Sigmoid colon (tissue), 7 donors: ENCODE measurements around the gene OSGEPL1. TPM values are rescaled to one million over a fixed set of nuclear protein-coding genes. Genes with fewer than 3 reads are reported as not detected.

Experiments used
- DNase-seq: peaks from one replicate; pipeline ENCODE4 v3.0.0-alpha.2; 2019
- H3K27ac ChIP-seq, 4 donors: fragments of 200-600 bp; sonication (generic); one replicate each; pipeline ENCODE4 v1.5.1; 2016 to 2019; ENCODE audit warnings: mild to moderate bottlenecking in 1 of 4
- H3K27me3 ChIP-seq, 3 donors: fragments of 200-600 bp; sonication (generic); one replicate each; pipeline ENCODE4 v1.5.1; 2019; ENCODE audit warnings: mild to moderate bottlenecking in 1 of 3
- H3K36me3 ChIP-seq, 4 donors: fragments of 200-600 bp; sonication (generic); one replicate each; pipeline ENCODE4 v1.5.1; 2016 to 2019
- H3K4me1 ChIP-seq, 4 donors: fragments of 200-600 bp; sonication (generic); one replicate each; pipeline ENCODE4 v1.5.1; 2017 to 2019
- H3K4me3 ChIP-seq, 4 donors: fragments of 200-600 bp; sonication (generic); one replicate each; pipeline ENCODE4 v1.5.1; 2017 to 2019; ENCODE audit warnings: mild to moderate bottlenecking in 2 of 4, moderate library complexity in 1 of 4
- H3K9me3 ChIP-seq, 4 donors: fragments of 200-600 bp in 3 of 4; sonication (generic) in 3 of 4; one replicate each; pipeline versions ENCODE4 v1.5.1 to v1.6.1; 2013 to 2019
- EP300 ChIP-seq, 4 donors: sonication (generic); formaldehyde crosslinking; IDR thresholded peaks; one replicate each; pipeline ENCODE4 v1.6.1; 2017; ENCODE audit warnings: antibody characterized with exemption in 4 of 4
- POLR2A ChIP-seq, 2 donors: fragments of 450-650 bp; IDR thresholded peaks; one replicate each; pipeline ENCODE4 v1.6.1; 2016; ENCODE audit warnings: antibody characterized with exemption in 2 of 2, mild to moderate bottlenecking in 2 of 2, moderate library complexity in 2 of 2
- POLR2AphosphoS5 ChIP-seq, 4 donors: sonication (generic); formaldehyde crosslinking; IDR thresholded peaks; one replicate each; pipeline ENCODE4 v1.6.1; 2017; ENCODE audit warnings: antibody characterized with exemption in 4 of 4
- WGBS, 2 donors: extraction: QIAGEN DNeasy Blood & Tissue Kit; methylation state at CpG; one replicate each; pipeline ENCODE4 v1.1.7; 2013; 5-methylcytosine and 5-hydroxymethylcytosine counted together
- intact Hi-C: fragments of 100-400 bp; cut with DNase I; formaldehyde crosslinking; loops from one replicate; pipeline ENCODE4 v1.15.1; 2023
- polyA plus RNA-seq, 3 donors: library from polyadenylated mRNA; stranded (reverse); fragments of 200-250 nt; gene quantifications; one replicate each; pipeline ENCODE4 v1.2.3, GENCODE V29; 2013
- total RNA-seq, 4 donors: library from RNA; depleted of rRNA; stranded (reverse); fragments of >200 nt; gene quantifications; one replicate each; pipeline ENCODE4 v1.1.0, GENCODE V29; 2016
- TF ChIP-seq, protein P1 (sequence below), 4 experiments: fragments of 450-650 bp in 3 of 4; fragments of 200-600 bp in 1 of 4; IDR thresholded peaks; one replicate each; pipeline ENCODE4 v1.5.1; 2016 to 2019; ENCODE audit warnings: antibody characterized with exemption in 4 of 4, mild to moderate bottlenecking in 3 of 4, moderate library complexity in 2 of 4
- donor health status: healthy with polysubstance abuse.
- donor health status: Bipolar disorder and iron deficiency.
- donor health status: healthy.

OSGEPL1 gene, protein sequence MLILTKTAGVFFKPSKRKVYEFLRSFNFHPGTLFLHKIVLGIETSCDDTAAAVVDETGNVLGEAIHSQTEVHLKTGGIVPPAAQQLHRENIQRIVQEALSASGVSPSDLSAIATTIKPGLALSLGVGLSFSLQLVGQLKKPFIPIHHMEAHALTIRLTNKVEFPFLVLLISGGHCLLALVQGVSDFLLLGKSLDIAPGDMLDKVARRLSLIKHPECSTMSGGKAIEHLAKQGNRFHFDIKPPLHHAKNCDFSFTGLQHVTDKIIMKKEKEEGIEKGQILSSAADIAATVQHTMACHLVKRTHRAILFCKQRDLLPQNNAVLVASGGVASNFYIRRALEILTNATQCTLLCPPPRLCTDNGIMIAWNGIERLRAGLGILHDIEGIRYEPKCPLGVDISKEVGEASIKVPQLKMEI
- total RNA-seq (1 to 10 TPM; 5.2 to 10.0 (median 6.7) TPM), polyA plus RNA-seq (1 to 10 TPM; 1.2 to 4.3 (median 2.3) TPM)

DNA sequence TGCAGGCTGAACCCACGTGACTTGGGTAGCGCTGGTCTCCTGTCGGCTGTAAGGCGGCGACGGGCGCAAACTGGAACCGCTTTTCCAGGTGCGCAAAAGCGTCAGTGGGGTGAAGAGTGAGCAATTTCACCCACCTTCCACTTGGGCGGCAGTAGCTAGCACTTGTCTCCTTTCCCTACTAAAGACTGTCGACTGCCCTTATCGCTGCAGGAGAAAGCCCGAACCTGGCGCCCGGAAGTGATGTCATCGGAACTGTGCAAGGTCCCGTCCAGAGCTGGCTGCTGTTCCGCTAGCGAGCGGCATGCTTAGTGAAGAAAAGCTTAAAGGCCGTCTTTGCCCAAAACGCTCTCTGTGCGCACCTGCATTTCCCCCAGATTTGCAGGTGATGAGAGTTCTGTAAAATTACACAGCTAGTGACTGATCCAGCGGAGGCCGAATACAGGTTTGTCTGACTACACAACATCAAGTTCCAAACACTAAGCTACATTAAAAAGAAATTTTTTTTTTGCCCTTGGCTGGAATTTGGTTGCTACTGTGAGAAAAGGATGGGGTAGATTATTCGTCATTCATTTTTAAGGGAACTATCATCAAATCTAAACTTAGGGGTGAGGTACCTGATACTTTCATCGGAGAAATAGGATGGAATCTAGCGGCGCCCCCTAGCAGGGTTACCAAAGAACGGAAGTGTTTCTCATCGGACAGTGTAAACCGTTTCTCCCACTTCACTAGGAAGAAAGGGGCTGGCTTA lies at the start of gene OSGEPL1:
OSGEPL1 (minus strand) TSS at position 242 of the 748 bp plus-strand sequence. CDS start 1,152 bp downstream, outside the sequence.
- Histone ChIP-seq H3K9me3 (no peaks in the 10 kb centered on the region), H3K4me1 (peaks cover 0 to 13% (median 9%) of the 10 kb centered on the region in 4 donors), H3K4me3 (peak within 1 kb of the TSS; percentile 64 to 74 (median 71)), H3K27me3 (no peaks in the 10 kb centered on the region), H3K36me3 (peaks cover 0 to 13% (median 2%) of the 10 kb centered on the region in 4 donors), H3K27ac (peak within 1 kb of the TSS; percentile 88 to 93 (median 89))
- intact Hi-C loops = loop anchor here (2.0 kb wide), 2 partner anchors 22 to 102 kb away; partner anchors contain the start of genes ASNSD1, ORMDL1 and PMS1
- peak; percentile 96 for DNase-seq
- 0% methylated on average over 33 of the region's 33 CpGs for WGBS, 2 donors
- TF ChIP-seq, protein P1, sequence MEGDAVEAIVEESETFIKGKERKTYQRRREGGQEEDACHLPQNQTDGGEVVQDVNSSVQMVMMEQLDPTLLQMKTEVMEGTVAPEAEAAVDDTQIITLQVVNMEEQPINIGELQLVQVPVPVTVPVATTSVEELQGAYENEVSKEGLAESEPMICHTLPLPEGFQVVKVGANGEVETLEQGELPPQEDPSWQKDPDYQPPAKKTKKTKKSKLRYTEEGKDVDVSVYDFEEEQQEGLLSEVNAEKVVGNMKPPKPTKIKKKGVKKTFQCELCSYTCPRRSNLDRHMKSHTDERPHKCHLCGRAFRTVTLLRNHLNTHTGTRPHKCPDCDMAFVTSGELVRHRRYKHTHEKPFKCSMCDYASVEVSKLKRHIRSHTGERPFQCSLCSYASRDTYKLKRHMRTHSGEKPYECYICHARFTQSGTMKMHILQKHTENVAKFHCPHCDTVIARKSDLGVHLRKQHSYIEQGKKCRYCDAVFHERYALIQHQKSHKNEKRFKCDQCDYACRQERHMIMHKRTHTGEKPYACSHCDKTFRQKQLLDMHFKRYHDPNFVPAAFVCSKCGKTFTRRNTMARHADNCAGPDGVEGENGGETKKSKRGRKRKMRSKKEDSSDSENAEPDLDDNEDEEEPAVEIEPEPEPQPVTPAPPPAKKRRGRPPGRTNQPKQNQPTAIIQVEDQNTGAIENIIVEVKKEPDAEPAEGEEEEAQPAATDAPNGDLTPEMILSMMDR (IDR thresholded peaks at IDR 0.05) = peak in 2 of 4 experiments; percentile 30 to 33
- TF ChIP-seq POLR2A (IDR thresholded peaks at IDR 0.05) = no peak
- TF ChIP-seq POLR2AphosphoS5 (IDR thresholded peaks at IDR 0.05) = peak; percentile 29 to 58 (median 50)
- TF ChIP-seq EP300 (IDR thresholded peaks at IDR 0.05) = no peak

DNA sequence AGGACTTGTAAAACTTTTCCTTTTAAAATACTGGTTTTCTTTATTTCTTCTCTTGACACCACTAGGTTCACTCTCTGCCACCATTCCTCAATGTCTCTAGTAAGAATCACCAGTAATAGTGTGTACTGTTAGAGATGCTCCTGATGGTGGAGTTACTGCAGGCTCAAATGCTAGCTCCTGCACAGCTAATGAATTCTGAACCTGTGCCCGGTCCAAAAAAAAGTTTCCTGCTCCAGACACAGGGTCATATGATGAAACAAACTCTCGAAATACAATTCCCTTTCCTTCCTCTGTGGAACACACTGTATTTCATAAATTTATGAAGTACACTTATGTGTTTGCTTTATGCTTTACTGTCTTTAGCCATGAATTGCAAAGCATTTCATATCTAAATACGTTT lies 40.8 kb upstream of the OSGEPL1 start:
- WGBS, 2 donors = 87 to 91% methylated on average over 3 of the region's 3 CpGs
- H3K27me3 ChIP-seq = no peaks in the 10 kb centered on the region
- no peak for DNase-seq
- no peak overlapping the region for H3K4me3 ChIP-seq
- no peaks in the 10 kb centered on the region for H3K9me3 ChIP-seq
- TF ChIP-seq POLR2A (IDR thresholded peaks at IDR 0.05) (no peak), POLR2AphosphoS5 (IDR thresholded peaks at IDR 0.05) (no peak), EP300 (IDR thresholded peaks at IDR 0.05) (no peak)
- TF ChIP-seq, protein P1 (IDR thresholded peaks at IDR 0.05) = no peak
- intact Hi-C loops = no loop called here
- peaks cover 0 to 3% (median under 1%) of the 10 kb centered on the region in 4 donors for H3K4me1 ChIP-seq
- peaks cover 0 to 27% (median 0%) of the 10 kb centered on the region in 4 donors for H3K36me3 ChIP-seq
- H3K27ac ChIP-seq = no peak overlapping the region

DNA sequence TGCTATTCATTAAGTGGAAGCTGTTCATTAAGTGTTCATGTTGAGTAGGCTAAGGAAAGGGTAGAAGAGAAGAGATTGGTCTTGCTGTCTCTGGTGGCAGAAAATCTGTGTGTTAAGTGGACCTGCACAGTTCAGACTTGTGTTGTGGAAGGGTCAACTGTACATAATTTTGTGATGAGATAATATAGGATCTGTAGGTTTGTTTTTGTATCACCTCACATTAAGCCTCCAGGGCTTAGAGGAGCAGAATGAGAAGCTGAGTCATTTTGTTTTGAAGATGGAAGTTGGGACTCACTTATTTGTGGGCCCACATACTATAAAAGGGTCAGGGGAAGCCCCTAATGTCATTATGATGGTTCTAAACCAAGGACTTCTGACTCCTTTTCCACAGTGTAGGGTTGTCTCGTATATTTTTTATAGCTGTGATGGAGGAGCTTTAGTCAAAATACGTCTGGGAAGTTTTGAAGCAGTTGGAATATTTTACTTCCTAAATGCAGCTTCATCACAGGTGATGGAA lies 39.9 kb upstream of the OSGEPL1 start:
- TF ChIP-seq POLR2AphosphoS5 (IDR thresholded peaks at IDR 0.05) (no peak), EP300 (IDR thresholded peaks at IDR 0.05) (no peak), POLR2A (IDR thresholded peaks at IDR 0.05) (no peak)
- TF ChIP-seq, protein P1 (IDR thresholded peaks at IDR 0.05) = no peak
- Histone ChIP-seq H3K9me3 (no peaks in the 10 kb centered on the region), H3K4me3 (no peak overlapping the region), H3K4me1 (peaks cover 0 to 13% (median 4%) of the 10 kb centered on the region in 4 donors), H3K27ac (no peak overlapping the region), H3K27me3 (no peaks in the 10 kb centered on the region), H3K36me3 (peaks cover 0 to 27% (median 0%) of the 10 kb centered on the region in 4 donors)
- intact Hi-C loops = no loop called here
- WGBS, 2 donors = 86 to 92% methylated on average over 2 of the region's 2 CpGs
- no peak for DNase-seq

DNA sequence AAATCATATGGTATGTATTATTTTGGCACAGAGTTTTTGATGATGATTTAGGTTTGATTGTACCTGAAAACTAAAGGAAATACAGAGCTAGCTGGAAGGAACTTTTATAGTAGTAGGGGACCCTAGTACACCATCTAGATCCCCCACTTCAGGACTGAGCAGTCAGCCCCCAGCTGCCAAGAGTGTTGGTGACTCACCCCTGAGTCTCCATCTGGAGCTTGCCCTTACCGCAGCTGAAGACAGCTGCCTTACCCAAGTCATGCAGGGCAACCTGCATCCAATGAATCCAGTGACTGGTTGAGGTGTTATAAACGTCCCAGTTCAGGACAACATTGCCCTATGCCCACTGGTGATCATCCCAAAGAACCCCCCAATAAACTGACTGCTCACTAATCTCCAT lies 36.9 kb upstream of the OSGEPL1 start:
- no peaks in the 10 kb centered on the region for H3K9me3 ChIP-seq
- TF ChIP-seq POLR2AphosphoS5 (IDR thresholded peaks at IDR 0.05) (no peak), POLR2A (IDR thresholded peaks at IDR 0.05) (no peak), EP300 (IDR thresholded peaks at IDR 0.05) (no peak)
- TF ChIP-seq, protein P1 (IDR thresholded peaks at IDR 0.05) = no peak
- H3K4me3 ChIP-seq = no peak overlapping the region
- WGBS, 2 donors = 78 to 90% methylated on average over 2 of the region's 2 CpGs
- H3K27ac ChIP-seq = peak overlapping the region in 1 of 4 donors; percentile 25
- peaks cover 0 to 36% (median 5%) of the 10 kb centered on the region in 4 donors for H3K36me3 ChIP-seq
- no peaks in the 10 kb centered on the region for H3K27me3 ChIP-seq
- peaks cover 0 to 16% (median 4%) of the 10 kb centered on the region in 4 donors for H3K4me1 ChIP-seq
- no peak for DNase-seq
- intact Hi-C loops = loop anchor here (2.0 kb wide), 1 partner anchor 271 kb away; no protein-coding TSS in a partner anchor
